GM12878 (cell line): Measurements from ENCODE around the gene VRTN. TPM values are rescaled to one million over a fixed set of nuclear protein-coding genes. Genes with fewer than 3 reads are reported as not detected.
"Not testable (repeated sequence)": the region's sequence is repeated elsewhere in the genome, so short reads cannot be mapped to it uniquely, and the experiment has no call there.

ENCODE experiments used
- ATAC-seq: fragments of 200-7000 bp; cut with Tn5 transposase; 3 replicates; pipeline ENCODE4 v1.9.1; 2020; ENCODE audit warnings: mild to moderate bottlenecking, moderate library complexity
- BruUV-seq: library from RNA; stranded (reverse); fragments of 400-500 nt; replicated peaks from 2 replicates; lab custom pipeline; 2021; lab: Mats Ljungman, UMichigan
- CTCF ChIA-PET: fragments of 300-600 bp; sonication (Branson Sonifier 250); formaldehyde crosslinking; extraction: SDS; loops from one replicate; lab custom pipeline; 2021; ENCODE audit warnings: inconsistent platforms; lab: Yijun Ruan, JAX
- POLR2A ChIA-PET: fragments of 350-600 bp; formaldehyde crosslinking; extraction: SDS; loops from one replicate; lab custom pipeline; 2021; ENCODE audit warnings: inconsistent platforms; lab: Charles Lee
- RAD21 ChIA-PET: fragments of 300-600 bp; sonication (Branson Sonifier 250); formaldehyde crosslinking; loops from one replicate; lab custom pipeline; 2023; ENCODE audit warnings: antibody characterized with exemption; ENCODE audit not compliant: unreplicated experiment; lab: Charles Lee
- SMC1A ChIA-PET: fragments of 300-600 bp; sonication (Branson Sonifier 250); formaldehyde crosslinking; loops from one replicate; lab custom pipeline; 2023; ENCODE audit not compliant: unreplicated experiment, uncharacterized antibody; lab: Charles Lee
- DNase-seq: peaks from one replicate; pipeline ENCODE4 v3.0.0-alpha.2; 2011; ENCODE audit warnings: low read depth, low spot score
- FAIRE-seq: peaks from 3 replicates; lab custom pipeline; 2011; peaks lifted over from hg19 to GRCh38; lab: Jason Lieb, UNC
- H2AFZ ChIP-seq: 2 replicates; pipeline ENCODE4 v1.6.0; 2011; ENCODE audit warnings: low read depth, low read length, control low read depth; ENCODE audit not compliant: control insufficient read depth
- H3K27ac ChIP-seq: 2 replicates; pipeline ENCODE4 v1.5.1; 2011; ENCODE audit warnings: control low read depth; ENCODE audit not compliant: control insufficient read depth, insufficient read depth
- H3K27me3 ChIP-seq, 2 experiments: replicated peaks in 1 of 2; 2 replicates each; pipeline versions ENCODE4 v1.6.0 to v1.6.1; 2011; ENCODE audit warnings: low read length in 1 of 2; ENCODE audit not compliant: control insufficient read depth in 2 of 2, insufficient read depth in 2 of 2
- H3K36me3 ChIP-seq, 2 experiments: 2 replicates each; pipeline ENCODE4 v1.5.1; 2011; ENCODE audit warnings: low read length in 1 of 2; ENCODE audit not compliant: control insufficient read depth in 2 of 2, insufficient read depth in 2 of 2
- H3K4me1 ChIP-seq: 2 replicates; pipeline ENCODE4 v1.6.1; 2011; ENCODE audit warnings: mild to moderate bottlenecking, low read length, moderate library complexity, mixed read lengths; ENCODE audit not compliant: control insufficient read depth, insufficient read depth
- H3K4me2 ChIP-seq: 2 replicates; pipeline ENCODE4 v1.6.0; 2011; ENCODE audit warnings: control low read depth; ENCODE audit not compliant: control insufficient read depth, insufficient read depth
- H3K4me3 ChIP-seq: fragments of 200-600 bp; sonication (generic); 2 replicates; pipeline ENCODE4 v1.5.1; 2016
- H3K79me2 ChIP-seq: 2 replicates; pipeline ENCODE4 v1.6.0; 2011; ENCODE audit warnings: low read length; ENCODE audit not compliant: control insufficient read depth, insufficient read depth
- H3K9ac ChIP-seq: 2 replicates; pipeline ENCODE4 v1.8.0; 2011; ENCODE audit warnings: low read length, control low read depth, mixed read lengths; ENCODE audit not compliant: control insufficient read depth, insufficient read depth
- H3K9me3 ChIP-seq: replicated peaks from 3 replicates; pipeline ENCODE4 v1.5.1; 2011; ENCODE audit warnings: mild to moderate bottlenecking, low read length; ENCODE audit not compliant: control insufficient read depth, insufficient read depth
- H4K20me1 ChIP-seq: 2 replicates; pipeline ENCODE4 v1.6.0; 2011; ENCODE audit not compliant: control insufficient read depth, insufficient read depth
- CBX3 ChIP-seq: fragments of 200-600 bp; sonication (generic); IDR thresholded peaks from 2 replicates; pipeline ENCODE4 v1.6.1; 2016; ENCODE audit warnings: low read depth, borderline replicate concordance
- DPF2 ChIP-seq: fragments of 450-650 bp; IDR thresholded peaks from 2 replicates; pipeline ENCODE4 v1.6.1; 2017; ENCODE audit warnings: mild to moderate bottlenecking
- EZH2 ChIP-seq: IDR thresholded peaks from 2 replicates; pipeline ENCODE4 v1.6.1; 2012; ENCODE audit warnings: low read depth, mild to moderate bottlenecking, control low read depth, inconsistent platforms, low read length, borderline replicate concordance; ENCODE audit not compliant: control insufficient read depth
- IKZF1 ChIP-seq: fragments of 450-650 bp; conservative IDR thresholded peaks from 2 replicates; pipeline ENCODE4 v1.6.1; 2017; ENCODE audit warnings: antibody characterized with exemption, mild to moderate bottlenecking
- LARP7 ChIP-seq: fragments of 450-650 bp; IDR thresholded peaks from 2 replicates; pipeline ENCODE4 v1.6.1; 2017; ENCODE audit warnings: mild to moderate bottlenecking
- MAX ChIP-seq: IDR thresholded peaks from 2 replicates; pipeline ENCODE4 v1.6.1; 2012; ENCODE audit warnings: low read depth, low read length, improper control_type of control experiment
- NFXL1 ChIP-seq: fragments of 450-650 bp; IDR thresholded peaks from 2 replicates; pipeline ENCODE4 v1.6.1; 2017; ENCODE audit warnings: antibody characterized with exemption, mild to moderate bottlenecking, borderline replicate concordance
- RBBP5 ChIP-seq: fragments of 200-600 bp; sonication (generic); conservative IDR thresholded peaks from 2 replicates; pipeline ENCODE4 v1.6.1; 2016
- SKIL ChIP-seq: fragments of 450-650 bp; IDR thresholded peaks from 2 replicates; pipeline ENCODE4 v1.6.1; 2017; ENCODE audit warnings: mild to moderate bottlenecking, low read depth, inconsistent platforms; ENCODE audit not compliant: poor library complexity, severe bottlenecking
- STAT1 ChIP-seq: fragments of 450-650 bp; conservative IDR thresholded peaks from 2 replicates; pipeline ENCODE4 v1.6.1; 2014; ENCODE audit warnings: antibody characterized with exemption, mild to moderate bottlenecking
- SUPT20H ChIP-seq: IDR thresholded peaks from 2 replicates; pipeline ENCODE4 v1.6.1; 2011; ENCODE audit warnings: low read depth, mild to moderate bottlenecking, low read length, moderate library complexity, borderline replicate concordance; ENCODE audit not compliant: control insufficient read depth
- ZBTB33 ChIP-seq: fragments of 450-650 bp; IDR thresholded peaks from 2 replicates; pipeline ENCODE4 v1.6.1; 2017; ENCODE audit warnings: mild to moderate bottlenecking
- ZNF24 ChIP-seq: fragments of 450-650 bp; IDR thresholded peaks from 2 replicates; pipeline ENCODE4 v1.6.1; 2017; ENCODE audit warnings: antibody characterized with exemption, mild to moderate bottlenecking
- WGBS: methylation state at CpG from one replicate; pipeline ENCODE4 v1.1.6; 2016; ENCODE audit warnings: low lambda C conversion rate; ENCODE audit not compliant: insufficient replicate concordance, insufficient coverage; ENCODE audit errors: missing lambda C conversion rate; 5-methylcytosine and 5-hydroxymethylcytosine counted together
- in situ Hi-C: fragments of 300-500 bp; cut with MboI; formaldehyde crosslinking; loops from 9 replicates; pipeline ENCODE4 v1.14.3; 2018; ENCODE audit warnings: mixed read lengths
- intact Hi-C: fragments of 100-400 bp; cut with micrococcal nuclease; formaldehyde crosslinking; loops from one replicate; pipeline ENCODE4 v1.14.2; 2022; ENCODE audit not compliant: unreplicated experiment
- polyA plus RNA-seq, 11 experiments: library from polyadenylated mRNA; depleted of rRNA in 4 of 11; unstranded in 6 of 11; stranded (reverse) in 5 of 11; fragments of >200 nt; fragmentation: Nextera tagmentation in 4 of 11; fragmentation: Illumina TruSeq in 1 of 11; extraction: Ambion mirVana in 4 of 11; extraction: Trizol in 1 of 11; gene quantifications; 1 replicate in 1 of 11; 2 replicates in 10 of 11; pipeline versions ENCODE4 v1.2.1 to v1.2.3, GENCODE V29; 2011 to 2016; ENCODE audit warnings: inconsistent platforms in 2 of 11, missing spikeins in 2 of 11, low read depth in 1 of 11
- total RNA-seq, 4 experiments: library from RNA; depleted of rRNA in 3 of 4; stranded (reverse); fragments of >200 nt in 3 of 4; fragmentation: Illumina TruSeq in 1 of 4; extraction: Trizol in 1 of 4; gene quantifications; 2 replicates each; pipeline versions ENCODE4 v1.2.1 to v1.2.3, GENCODE V29; 2013 to 2021

Gene VRTN
- total and polyA plus RNA-seq, 10 of the 15 experiments (the other 5 are each of a cell fraction or from before 2014, with no cell fraction given) = 0.31 TPM; not detected in 9

- H3K9ac ChIP-seq, H3K4me2 ChIP-seq, H3K4me1 ChIP-seq, intact Hi-C loops, SMC1A ChIA-PET, CTCF ChIA-PET, BruUV-seq, H3K27ac ChIP-seq, ATAC-seq, H2AFZ ChIP-seq, H3K27me3 ChIP-seq, DNase-seq, POLR2A ChIA-PET, H3K4me3 ChIP-seq, H3K79me2 ChIP-seq, in situ Hi-C loops, FAIRE-seq, H3K36me3 ChIP-seq, H3K9me3 ChIP-seq, H4K20me1 ChIP-seq: not testable (repeated sequence)
- WGBS = 49% methylated on average over 7 of the region's 9 CpGs
- RAD21 ChIA-PET = interaction anchor here (0.6 kb wide), 1 partner anchor 436 kb away, joined by 3 read pairs; no protein-coding TSS in a partner anchor
Observed at GRCh38 chr14:74329950-74330552, 18.2 kb upstream of the VRTN start.

- no peak overlapping the region for H2AFZ ChIP-seq
- CTCF ChIA-PET = no interaction called here
- BruUV-seq = no TSS peak
Observed at GRCh38 chr14:74333909-74334308, 14.4 kb upstream of the VRTN start.

More at GRCh38 chr14:74333909-74334308, 14.4 kb upstream of the VRTN start:
- intact Hi-C loops = no loop called here
- RAD21 ChIA-PET = no interaction called here
- Histone ChIP-seq H3K9me3 (no peaks in the 10 kb centered on the region), H3K27ac (no peak overlapping the region), H3K4me1 (no peaks in the 10 kb centered on the region), H3K4me3 (no peak overlapping the region), H3K79me2 (no peaks in the 10 kb centered on the region), H3K4me2 (no peak overlapping the region), H4K20me1 (no peaks in the 10 kb centered on the region), H3K27me3 (no peaks in the 10 kb centered on the region; a peak in 2 of 4 replicates), H3K36me3 (no peaks in the 10 kb centered on the region), H3K9ac (no peak overlapping the region)
- no peak for ATAC-seq
- TF ChIP-seq ZBTB33 (no peak), SUPT20H (no peak), STAT1 (no peak), EZH2 (no peak), LARP7 (no peak), IKZF1 (no peak), DPF2 (no peak), CBX3 (no peak), MAX (no peak), NFXL1 (no peak), RBBP5 (no peak), SKIL (no peak), ZNF24 (no peak)
- 55% methylated on average over 4 of the region's 4 CpGs for WGBS
- in situ Hi-C loops = no loop called here
- DNase-seq = no peak
- no peak for FAIRE-seq
- SMC1A ChIA-PET = no interaction called here
- POLR2A ChIA-PET = no interaction called here
